HepG2 (cell line): ENCODE results near the gene GPR68. TPM values are rescaled to one million over a fixed set of nuclear protein-coding genes. Genes with fewer than 3 reads are reported as not detected.

Source experiments
- ATAC-seq: fragments of 200-7000 bp; cut with Tn5 transposase; 3 replicates; pipeline ENCODE4 v1.9.1; 2020; ENCODE audit warnings: mild to moderate bottlenecking, moderate library complexity
- BruUV-seq: library from RNA; stranded (reverse); fragments of 400-500 nt; replicated peaks from 2 replicates; lab custom pipeline; 2021; lab: Mats Ljungman, UMichigan
- CTCF ChIA-PET: fragments of 300-600 bp; formaldehyde crosslinking; extraction: SDS; loops from one replicate; lab custom pipeline; 2021; ENCODE audit warnings: low total read pairs, inconsistent platforms, low intra/inter-chr PET ratio; lab: Yijun Ruan, JAX
- POLR2A ChIA-PET: fragments of 350-600 bp; sonication (Branson Sonifier 250); formaldehyde crosslinking; loops from one replicate; lab custom pipeline; 2020; ENCODE audit warnings: antibody characterized with exemption, inconsistent platforms; lab: Yijun Ruan, JAX
- DNase-seq: peaks from one replicate; pipeline ENCODE4 v3.0.0-alpha.2; 2015; ENCODE audit warnings: low spot score
- FAIRE-seq: peaks from 3 replicates; lab custom pipeline; 2011; peaks lifted over from hg19 to GRCh38; lab: Jason Lieb, UNC
- H2AFZ ChIP-seq: one replicate; pipeline ENCODE4 v1.6.1; 2011; ENCODE audit warnings: low read length, inconsistent platforms
- H3K27ac ChIP-seq: fragments of 300-600 bp; 3 replicates; pipeline ENCODE4 v1.8.0; 2011; ENCODE audit warnings: mixed run types, mild to moderate bottlenecking, mixed read lengths, low read length, inconsistent platforms; ENCODE audit not compliant: insufficient read depth; ENCODE audit errors: extremely low read length
- H3K27me3 ChIP-seq, 2 experiments: fragments of 200-600 bp in 1 of 2; 2 replicates in 1 of 2; 3 replicates in 1 of 2; pipeline versions ENCODE4 v1.6.0 to v1.8.0; 2011; ENCODE audit warnings: low read length in 2 of 2, mild to moderate bottlenecking in 2 of 2, moderate library complexity in 2 of 2, inconsistent platforms in 1 of 2; ENCODE audit not compliant: insufficient read depth in 2 of 2, control insufficient read depth in 1 of 2
- H3K36me3 ChIP-seq, 2 experiments: fragments of 200-600 bp in 1 of 2; replicated peaks in 1 of 2; 2 replicates in 1 of 2; 3 replicates in 1 of 2; pipeline versions ENCODE4 v1.5.1 to v1.8.0; 2011; ENCODE audit warnings: low read length in 2 of 2, inconsistent platforms in 1 of 2; ENCODE audit not compliant: insufficient read depth in 2 of 2, control insufficient read depth in 1 of 2
- H3K4me1 ChIP-seq: 2 replicates; pipeline ENCODE4 v1.5.1; 2012; ENCODE audit warnings: low read length, inconsistent platforms; ENCODE audit not compliant: insufficient read depth
- H3K4me2 ChIP-seq: 2 replicates; pipeline ENCODE4 v1.6.0; 2011; ENCODE audit warnings: low read depth, low read length, inconsistent platforms
- H3K4me3 ChIP-seq, 3 experiments: fragments of 200-600 bp in 1 of 3; sonication (generic), shearing (Covaris generic) in 1 of 3; replicated peaks in 1 of 3; 2 replicates each; pipeline ENCODE4 v1.5.1; 2011 to 2016; ENCODE audit warnings: low read length in 3 of 3, inconsistent platforms in 2 of 3, low read depth in 2 of 3, mild to moderate bottlenecking in 2 of 3, control low read depth in 1 of 3, mixed read lengths in 1 of 3; ENCODE audit not compliant: insufficient read depth in 1 of 3
- H3K79me2 ChIP-seq: one replicate; pipeline ENCODE4 v1.6.1; 2011; ENCODE audit warnings: low read length, inconsistent platforms; ENCODE audit not compliant: insufficient read depth
- H3K9ac ChIP-seq: 2 replicates; pipeline ENCODE4 v1.6.0; 2011; ENCODE audit warnings: mild to moderate bottlenecking, low read depth, low read length, inconsistent platforms; ENCODE audit not compliant: insufficient read depth
- H3K9me3 ChIP-seq: 2 replicates; pipeline ENCODE4 v1.5.1; 2012; ENCODE audit warnings: mild to moderate bottlenecking, low read length
- H4K20me1 ChIP-seq: 2 replicates; pipeline ENCODE4 v1.6.0; 2011; ENCODE audit warnings: inconsistent platforms, mild to moderate bottlenecking, low read length, moderate library complexity; ENCODE audit not compliant: insufficient read depth
- ATF7 ChIP-seq, 2 experiments: fragments of 450-650 bp in 1 of 2; sonication (generic) in 1 of 2; formaldehyde crosslinking in 1 of 2; IDR thresholded peaks; 2 replicates each; pipeline versions ENCODE4 v1.4.0 to v1.6.1; 2016 to 2020; ENCODE audit warnings: antibody characterized with exemption in 1 of 2, mild to moderate bottlenecking in 1 of 2, missing genetic modification reagents in 1 of 2
- DNMT1 ChIP-seq: sonication (generic); formaldehyde crosslinking; IDR thresholded peaks from 2 replicates; pipeline ENCODE4 v1.5.1; 2020; ENCODE audit warnings: mild to moderate bottlenecking, missing genetic modification reagents
- FOSL2 ChIP-seq: sonication (generic); formaldehyde crosslinking; IDR thresholded peaks from 2 replicates; pipeline ENCODE4 v1.4.0; 2020; ENCODE audit warnings: missing genetic modification reagents
- HNRNPH1 ChIP-seq: fragments of 200-400 bp; formaldehyde crosslinking; optimal IDR thresholded peaks from 2 replicates; pipeline ENCODE3; 2017; ENCODE audit warnings: mild to moderate bottlenecking, low read depth, low read length
- HNRNPL ChIP-seq: fragments of 200-400 bp; formaldehyde crosslinking; IDR thresholded peaks from 2 replicates; pipeline ENCODE4 v1.6.1; 2017; ENCODE audit warnings: mild to moderate bottlenecking, low read depth, low read length
- JARID2 ChIP-seq: sonication (generic); formaldehyde crosslinking; IDR thresholded peaks from 2 replicates; pipeline ENCODE4 v1.8.1; 2023; ENCODE audit warnings: missing genetic modification reagents, inconsistent platforms; ENCODE audit not compliant: insufficient replicate concordance
- KDM3A ChIP-seq: IDR thresholded peaks from 2 replicates; pipeline ENCODE4 v1.6.1; 2018; ENCODE audit warnings: low read depth, missing compliant biosample characterization
- MXD4 ChIP-seq: IDR thresholded peaks from 2 replicates; pipeline ENCODE4 v1.6.1; 2016; ENCODE audit warnings: mild to moderate bottlenecking, missing biosample characterization, missing genetic modification reagents
- REST ChIP-seq, 2 experiments: IDR thresholded peaks; 2 replicates each; pipeline ENCODE4 v1.6.1; 2011 to 2012; ENCODE audit warnings: low read length in 2 of 2, borderline replicate concordance in 1 of 2, low read depth in 1 of 2, mild to moderate bottlenecking in 1 of 2, moderate library complexity in 1 of 2
- STAT6 ChIP-seq: sonication (generic); formaldehyde crosslinking; IDR thresholded peaks from 2 replicates; pipeline ENCODE4 v1.4.0; 2020; ENCODE audit warnings: missing genetic modification reagents, mild to moderate bottlenecking, borderline replicate concordance
- ZKSCAN8 ChIP-seq: IDR thresholded peaks from 2 replicates; pipeline ENCODE4 v1.6.1; 2016; ENCODE audit warnings: borderline replicate concordance, missing genetic modification reagents, missing compliant biosample characterization
- ZNF138 ChIP-seq: sonication (generic); formaldehyde crosslinking; IDR thresholded peaks from 2 replicates; pipeline ENCODE4 v1.5.0; 2020; ENCODE audit warnings: mild to moderate bottlenecking, low read depth, missing genetic modification reagents
- ZNF235 ChIP-seq: sonication (generic); formaldehyde crosslinking; IDR thresholded peaks from 2 replicates; pipeline ENCODE4 v1.8.1; 2023; ENCODE audit warnings: mild to moderate bottlenecking, missing genetic modification reagents, borderline replicate concordance
- ZNF549 ChIP-seq: sonication (generic); formaldehyde crosslinking; IDR thresholded peaks from 2 replicates; pipeline ENCODE4 v1.5.0; 2020; ENCODE audit warnings: missing genetic modification reagents
- ZNF569 ChIP-seq: sonication (generic); formaldehyde crosslinking; IDR thresholded peaks from 2 replicates; pipeline ENCODE4 v1.5.0; 2020; ENCODE audit warnings: mild to moderate bottlenecking, missing genetic modification reagents, moderate library complexity, borderline replicate concordance
- ZNF598 ChIP-seq: sonication (generic); formaldehyde crosslinking; IDR thresholded peaks from 2 replicates; pipeline ENCODE4 v1.5.1; 2020; ENCODE audit warnings: mild to moderate bottlenecking, missing genetic modification reagents, borderline replicate concordance
- ZNF772 ChIP-seq: sonication (generic); formaldehyde crosslinking; IDR thresholded peaks from 2 replicates; pipeline ENCODE4 v1.5.0; 2020; ENCODE audit warnings: mild to moderate bottlenecking, missing genetic modification reagents
- ZNF839 ChIP-seq: sonication (generic); formaldehyde crosslinking; IDR thresholded peaks from 2 replicates; pipeline ENCODE4 v1.4.0; 2020; ENCODE audit warnings: missing genetic modification reagents, mild to moderate bottlenecking, borderline replicate concordance
- ZNF879 ChIP-seq: sonication (generic); formaldehyde crosslinking; IDR thresholded peaks from 2 replicates; pipeline ENCODE4 v1.8.1; 2023; ENCODE audit warnings: missing genetic modification reagents
- ZNF891 ChIP-seq: sonication (generic); formaldehyde crosslinking; IDR thresholded peaks from 2 replicates; pipeline ENCODE4 v1.5.0; 2020; ENCODE audit warnings: mild to moderate bottlenecking, missing genetic modification reagents
- WGBS: methylation state at CpG from one replicate; pipeline ENCODE4 v1.1.6; 2017; ENCODE audit warnings: low lambda C conversion rate; 5-methylcytosine and 5-hydroxymethylcytosine counted together
- in situ Hi-C: cut with HindIII; loops from 2 replicates; pipeline ENCODE4 v1.10.0; 2017; ENCODE audit warnings: low pct_unique_long_range_greater_than_20kb; ENCODE audit not compliant: extremely low pct_ligation_motif_present
- intact Hi-C: fragments of 100-400 bp; cut with micrococcal nuclease; formaldehyde crosslinking; loops from one replicate; pipeline ENCODE4 v1.10.0; 2022; ENCODE audit not compliant: unreplicated experiment
- polyA plus RNA-seq, 8 experiments: library from polyadenylated mRNA; depleted of rRNA in 3 of 8; stranded (reverse) in 7 of 8; unstranded in 1 of 8; fragments of >200 nt; fragmentation: Illumina TruSeq in 4 of 8; extraction: Trizol in 4 of 8; gene quantifications; 2 replicates each; pipeline versions ENCODE4 v1.2.1 to v1.2.3, GENCODE V29; 2011 to 2016; ENCODE audit warnings: low read depth in 4 of 8, missing spikeins in 1 of 8, mixed read lengths in 1 of 8; ENCODE audit not compliant: insufficient read depth in 1 of 8
- total RNA-seq, 5 experiments: library from RNA; depleted of rRNA; stranded (reverse); fragments of >200 nt; fragmentation: Illumina TruSeq; extraction: Trizol; gene quantifications; 2 replicates each; pipeline ENCODE4 v1.2.3, GENCODE V29; 2016; ENCODE audit warnings: low read depth in 1 of 5

GPR68 gene
- total and polyA plus RNA-seq, 2 of the 13 experiments (the other 11 are each of a cell fraction or from before 2014, with no cell fraction given), result not detected

- CTCF ChIA-PET, result no interaction called here
- H3K36me3 ChIP-seq, result peaks cover 9 to 28% of the 10 kb centered on the region in 2 experiments
Measured at GRCh38 chr14:91211017-91211416, 33.5 kb downstream of the GPR68 start.

More at GRCh38 chr14:91211017-91211416, 33.5 kb downstream of the GPR68 start:
- in situ Hi-C loops, result no loop called here
- no peak overlapping the region for H3K4me2 ChIP-seq
- no peaks in the 10 kb centered on the region for H3K4me1 ChIP-seq
- POLR2A ChIA-PET, result no interaction called here
- H4K20me1 ChIP-seq, result no peaks in the 10 kb centered on the region
- DNase-seq, result no peak
- no TSS peak for BruUV-seq
- no peak for TF ChIP-seq HNRNPL
- no peak for TF ChIP-seq REST (IDR thresholded peaks at IDR 0.05; ENCODE audit: borderline replicate concordance in 1 of 2, low read depth in 1 of 2, low read length in 2 of 2)
- TF ChIP-seq JARID2 (CRISPR knock-in tag), result no peak
- TF ChIP-seq ZNF598, result no peak
- no peak for TF ChIP-seq ZNF235
- TF ChIP-seq HNRNPH1, result no peak
- TF ChIP-seq KDM3A (CRISPR knock-in tag), result no peak
- TF ChIP-seq ATF7 (IDR thresholded peaks at IDR 0.05), result no peak
- TF ChIP-seq ATF7 (CRISPR knock-in tag; IDR thresholded peaks at IDR 0.05), result no peak
- no peak for TF ChIP-seq STAT6 (CRISPR knock-in tag)
- TF ChIP-seq ZNF138 (CRISPR knock-in tag), result no peak
- TF ChIP-seq DNMT1 (CRISPR knock-in tag), result no peak
- TF ChIP-seq ZNF891 (CRISPR knock-in tag), result no peak
- no peak for TF ChIP-seq FOSL2 (CRISPR knock-in tag)
- no peak for TF ChIP-seq ZNF839 (CRISPR knock-in tag)
- TF ChIP-seq ZNF879, result no peak
- no peak for TF ChIP-seq ZKSCAN8 (CRISPR knock-in tag)
- TF ChIP-seq MXD4 (CRISPR knock-in tag), result no peak
- no peak for TF ChIP-seq ZNF549 (CRISPR knock-in tag)
- no peak for TF ChIP-seq ZNF772 (CRISPR knock-in tag)
- no peak for TF ChIP-seq ZNF569 (CRISPR knock-in tag)
- FAIRE-seq, result no peak
- no peak overlapping the region for H2AFZ ChIP-seq
- intact Hi-C loops, result no loop called here
- no peak overlapping the region for H3K4me3 ChIP-seq
- no peak overlapping the region for H3K9ac ChIP-seq
- no peaks in the 10 kb centered on the region for H3K9me3 ChIP-seq
- no peak for ATAC-seq
- WGBS, result 90% methylated on average over 2 of the region's 2 CpGs
- no peaks in the 10 kb centered on the region for H3K27me3 ChIP-seq
- H3K27ac ChIP-seq, result no peak overlapping the region
- no peaks in the 10 kb centered on the region for H3K79me2 ChIP-seq
